Kidney epithelial cell (primary cell): ENCODE data around the gene GCKR. TPM values are rescaled to one million over a fixed set of nuclear protein-coding genes. Genes with fewer than 3 reads are reported as not detected.
"Not testable (repeated sequence)": the region's sequence is repeated elsewhere in the genome, so short reads cannot be mapped to it uniquely, and the experiment has no call there.

Experiments used
- DNase-seq: peaks from one replicate; pipeline ENCODE4 v3.0.0-alpha.2; 2010; ENCODE audit warnings: low read depth
- H3K27me3 ChIP-seq: 2 replicates; pipeline ENCODE4 v1.6.0; 2011; ENCODE audit warnings: low read length; ENCODE audit not compliant: control insufficient read depth, insufficient read depth
- H3K36me3 ChIP-seq: 2 replicates; pipeline ENCODE4 v1.5.1; 2011; ENCODE audit warnings: low read length; ENCODE audit not compliant: control insufficient read depth, insufficient read depth
- H3K4me3 ChIP-seq: 2 replicates; pipeline ENCODE4 v1.5.1; 2011; ENCODE audit warnings: low read depth, mild to moderate bottlenecking, control low read depth, low read length
- total RNA-seq: library from RNA; depleted of rRNA; stranded (reverse); fragments of >200 nt; gene quantifications from 2 replicates; pipeline ENCODE4 v1.2.3, GENCODE V29; 2015
- TF ChIP-seq, protein P1 (sequence below): IDR thresholded peaks from 2 replicates; pipeline ENCODE4 v1.5.1; 2011; ENCODE audit warnings: mild to moderate bottlenecking, moderate library complexity, low read length, control low read depth, inconsistent platforms; ENCODE audit not compliant: insufficient read depth, poor library complexity, severe bottlenecking

The GCKR gene
- total RNA-seq, 1 donor from 2014 or later, result 0.88 TPM

DNA sequence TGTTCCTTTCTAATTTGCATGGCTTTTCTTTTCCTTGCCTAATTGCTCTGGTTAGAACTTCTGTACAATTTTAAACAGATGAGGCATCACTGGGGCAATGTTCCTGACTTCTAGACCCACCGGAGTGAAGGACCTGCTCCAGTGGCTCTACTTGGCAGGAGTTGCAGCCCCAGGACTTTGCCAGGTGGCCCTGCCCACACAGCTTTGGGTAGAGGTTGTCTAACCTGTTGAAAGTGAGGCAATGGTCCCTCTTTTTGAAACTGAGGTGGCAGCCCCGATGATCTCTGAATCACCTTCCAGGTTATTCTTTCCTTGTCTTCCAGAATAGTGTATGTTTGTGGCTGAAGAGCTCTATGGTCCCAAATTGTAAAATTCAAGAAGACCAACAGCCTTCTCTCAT is 56.3 kb downstream of the GCKR start:
- Histone ChIP-seq H3K4me3 (no peak overlapping the region), H3K27me3 (no peaks in the 10 kb centered on the region)
- TF ChIP-seq, protein P1, sequence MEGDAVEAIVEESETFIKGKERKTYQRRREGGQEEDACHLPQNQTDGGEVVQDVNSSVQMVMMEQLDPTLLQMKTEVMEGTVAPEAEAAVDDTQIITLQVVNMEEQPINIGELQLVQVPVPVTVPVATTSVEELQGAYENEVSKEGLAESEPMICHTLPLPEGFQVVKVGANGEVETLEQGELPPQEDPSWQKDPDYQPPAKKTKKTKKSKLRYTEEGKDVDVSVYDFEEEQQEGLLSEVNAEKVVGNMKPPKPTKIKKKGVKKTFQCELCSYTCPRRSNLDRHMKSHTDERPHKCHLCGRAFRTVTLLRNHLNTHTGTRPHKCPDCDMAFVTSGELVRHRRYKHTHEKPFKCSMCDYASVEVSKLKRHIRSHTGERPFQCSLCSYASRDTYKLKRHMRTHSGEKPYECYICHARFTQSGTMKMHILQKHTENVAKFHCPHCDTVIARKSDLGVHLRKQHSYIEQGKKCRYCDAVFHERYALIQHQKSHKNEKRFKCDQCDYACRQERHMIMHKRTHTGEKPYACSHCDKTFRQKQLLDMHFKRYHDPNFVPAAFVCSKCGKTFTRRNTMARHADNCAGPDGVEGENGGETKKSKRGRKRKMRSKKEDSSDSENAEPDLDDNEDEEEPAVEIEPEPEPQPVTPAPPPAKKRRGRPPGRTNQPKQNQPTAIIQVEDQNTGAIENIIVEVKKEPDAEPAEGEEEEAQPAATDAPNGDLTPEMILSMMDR, result no peak

DNA sequence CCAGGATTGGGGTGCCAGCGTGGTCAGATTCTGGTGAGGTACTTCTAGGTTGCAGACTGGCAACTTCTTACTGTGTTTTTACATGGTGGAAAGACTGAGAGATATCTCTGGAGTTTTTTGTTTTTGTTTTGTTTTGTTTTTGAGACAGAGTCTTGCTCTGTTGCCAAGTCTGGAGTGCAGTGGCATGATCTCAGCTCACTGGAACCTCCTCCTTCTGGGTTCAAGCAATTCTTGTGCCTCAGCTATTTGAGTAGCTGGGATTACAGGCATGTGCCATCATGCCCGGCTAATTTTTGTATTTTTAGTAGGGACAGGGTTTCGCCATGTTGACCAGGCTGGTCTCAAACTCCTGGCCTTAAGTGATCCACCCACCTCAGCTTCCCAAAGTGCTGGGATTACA is 57.8 kb downstream of the GCKR start:
- not testable (repeated sequence) for H3K4me3 ChIP-seq, H3K27me3 ChIP-seq, DNase-seq, H3K36me3 ChIP-seq

More for the DNA sequence above, 56.3 kb downstream of the GCKR start:
- no peak for DNase-seq
- H3K36me3 ChIP-seq, result no peaks in the 10 kb centered on the region

GRCh38 chr2:27559228-27559627 is 62.6 kb downstream of the GCKR start:
- no peaks in the 10 kb centered on the region for H3K27me3 ChIP-seq
- DNase-seq, result no peak
- no peaks in the 10 kb centered on the region for H3K36me3 ChIP-seq
- H3K4me3 ChIP-seq, result no peak overlapping the region
- TF ChIP-seq, protein P1, result no peak

DNA sequence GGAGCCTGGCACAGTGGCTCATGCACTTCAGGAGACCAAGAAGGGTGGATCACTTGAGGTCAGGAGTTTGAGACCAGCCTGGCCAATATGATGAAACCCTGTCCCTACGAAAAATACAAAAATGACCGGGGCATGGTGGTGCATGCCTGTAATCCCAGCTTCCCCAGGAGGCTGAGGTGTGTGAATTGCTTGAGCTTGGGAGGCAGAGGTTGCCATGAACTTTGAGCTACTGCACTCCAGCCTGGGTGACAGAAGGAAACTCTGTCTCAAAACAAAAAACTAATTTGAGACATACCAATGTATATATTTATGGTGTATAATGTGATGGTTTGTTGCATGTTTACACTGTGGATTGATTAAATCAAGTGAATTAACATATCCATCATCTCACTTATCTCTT is 64.4 kb downstream of the GCKR start:
- Histone ChIP-seq H3K4me3 (no peak overlapping the region), H3K27me3 (no peaks in the 10 kb centered on the region), H3K36me3 (no peaks in the 10 kb centered on the region)
- TF ChIP-seq, protein P1, result no peak
- no peak for DNase-seq

DNA sequence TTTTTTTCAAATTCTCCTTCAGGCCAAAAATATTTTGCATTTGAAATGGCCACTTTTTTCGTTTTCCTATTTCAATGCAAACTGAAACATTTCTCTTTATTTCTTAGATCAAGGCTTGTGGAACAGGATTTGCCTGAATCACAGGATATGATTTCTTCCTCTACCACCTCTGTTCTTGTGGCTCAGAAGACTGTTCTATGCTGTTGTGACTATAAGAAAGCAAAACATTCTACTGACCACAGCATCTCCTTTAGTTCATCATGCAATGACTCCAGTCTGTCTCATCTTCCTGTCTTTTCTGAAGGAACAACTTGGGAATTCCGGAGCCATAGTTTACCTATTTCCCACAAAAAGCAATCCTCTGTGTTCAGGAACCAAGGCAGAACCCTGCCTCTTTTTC is 70.0 kb downstream of the GCKR start:
- DNase-seq, result peak; percentile 65
- no peaks in the 10 kb centered on the region for H3K36me3 ChIP-seq
- H3K4me3 ChIP-seq, result no peak overlapping the region
- TF ChIP-seq, protein P1, result no peak
- H3K27me3 ChIP-seq, result no peaks in the 10 kb centered on the region

- DNase-seq, result no peak
- Histone ChIP-seq H3K27me3 (no peaks in the 10 kb centered on the region), H3K36me3 (no peaks in the 10 kb centered on the region), H3K4me3 (no peak overlapping the region)
- TF ChIP-seq, protein P1, result no peak
Measured at GRCh38 chr2:27569398-27569797, 72.8 kb downstream of the GCKR start.
